ENCODE data around the gene NACC2.
"Not testable (repeated sequence)": the region's sequence is repeated elsewhere in the genome, so short reads cannot be mapped to it uniquely, and the experiment has no call there.

The NACC2 gene

DNA sequence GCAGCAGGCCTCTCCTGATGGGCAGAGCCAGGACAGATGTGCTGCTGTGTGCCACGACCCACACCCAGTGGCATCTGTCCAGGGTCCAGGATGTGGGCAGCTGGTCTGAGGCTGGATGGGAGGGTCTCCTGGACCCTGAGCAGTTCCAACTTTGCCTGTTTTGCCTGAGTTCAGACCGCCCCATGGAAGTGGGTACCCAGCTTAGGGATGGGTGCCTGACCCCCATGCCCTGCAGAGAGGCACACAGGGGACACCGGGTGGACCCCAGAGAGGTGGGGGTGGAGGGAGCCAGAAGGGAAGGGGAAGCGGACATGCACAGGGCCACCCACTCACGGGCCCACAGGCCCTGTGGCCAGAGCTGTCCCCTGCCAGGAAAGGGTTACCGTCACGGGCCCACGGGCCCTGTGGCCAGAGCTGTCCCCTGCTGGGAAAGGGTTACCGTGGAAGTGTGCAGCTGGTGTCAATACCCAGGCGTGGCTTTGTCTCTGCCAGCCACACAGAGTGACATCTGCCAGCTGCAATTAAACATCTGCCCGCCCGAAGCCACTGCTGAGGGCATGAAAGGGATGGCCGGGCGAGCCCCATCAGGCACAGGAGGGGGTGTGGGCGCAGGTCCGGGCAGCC lies 50.0 kb downstream of the NACC2 start:
- DNase-seq (ENCODE audit: low spot score), result no peak

DNA sequence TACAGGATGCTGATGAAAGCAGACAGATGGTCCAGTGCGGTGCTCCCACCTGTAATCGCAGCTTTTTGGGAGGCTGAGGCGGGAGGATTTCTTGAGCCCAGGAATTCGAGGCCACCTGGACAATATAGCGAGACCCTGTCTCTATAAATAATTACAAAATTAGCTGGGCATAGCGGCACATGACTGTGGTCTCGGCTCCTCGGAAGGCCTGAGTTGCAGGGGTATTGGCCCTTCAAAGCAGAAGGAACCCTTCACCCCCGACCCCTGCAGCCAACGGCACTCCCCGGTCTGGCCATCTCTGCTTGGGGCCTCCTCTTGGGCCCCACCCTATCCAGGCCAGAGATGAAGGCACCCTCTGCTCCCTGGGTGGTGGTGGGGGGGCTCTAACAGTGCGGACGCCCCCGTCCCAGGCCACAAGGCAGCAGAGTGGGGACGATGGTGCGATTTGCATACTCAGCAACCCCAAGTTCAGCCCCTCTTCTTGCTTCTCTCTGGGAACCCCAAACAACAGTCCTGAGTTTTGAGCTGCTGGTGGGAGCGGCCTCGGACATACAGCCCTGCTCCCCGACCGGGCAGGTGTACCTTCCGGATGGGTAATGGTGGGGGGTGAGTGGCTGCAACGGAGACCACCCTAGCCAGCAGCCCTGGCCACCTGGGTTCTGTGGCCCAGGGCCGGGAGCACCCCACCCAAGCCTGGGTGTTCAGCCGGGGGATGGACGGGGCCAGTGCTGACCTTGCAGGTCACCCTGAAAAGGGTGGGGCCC lies 50.7 kb downstream of the NACC2 start:
- no peak for DNase-seq (ENCODE audit: low spot score)

DNA sequence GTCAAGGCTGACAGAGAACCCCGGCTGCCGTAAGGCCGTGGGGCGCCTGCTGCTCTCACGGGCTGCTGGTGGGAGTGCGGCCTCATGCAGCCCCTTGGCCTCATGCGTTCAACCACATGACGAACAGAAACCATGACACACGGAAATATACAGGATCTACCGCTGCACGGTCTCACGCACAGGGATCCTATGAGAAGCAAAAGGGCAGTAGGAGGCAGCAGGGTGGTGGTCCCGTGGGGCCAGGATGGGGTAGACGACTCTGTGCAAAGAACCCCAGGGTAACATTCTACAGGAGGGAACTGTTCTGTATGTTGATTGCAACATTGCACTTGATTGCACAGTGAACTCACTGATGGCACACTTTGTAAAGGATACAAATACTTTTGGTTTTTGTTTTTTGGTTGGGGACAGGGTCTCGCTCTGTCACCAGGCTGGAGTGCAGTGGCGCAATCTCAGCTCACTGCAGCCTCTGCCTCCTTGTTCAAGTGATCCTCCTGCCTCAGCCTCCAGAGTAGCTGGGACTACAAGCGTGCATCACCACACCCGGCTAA lies 51.6 kb downstream of the NACC2 start:
- DNase-seq (ENCODE audit: low spot score), result no peak

DNA sequence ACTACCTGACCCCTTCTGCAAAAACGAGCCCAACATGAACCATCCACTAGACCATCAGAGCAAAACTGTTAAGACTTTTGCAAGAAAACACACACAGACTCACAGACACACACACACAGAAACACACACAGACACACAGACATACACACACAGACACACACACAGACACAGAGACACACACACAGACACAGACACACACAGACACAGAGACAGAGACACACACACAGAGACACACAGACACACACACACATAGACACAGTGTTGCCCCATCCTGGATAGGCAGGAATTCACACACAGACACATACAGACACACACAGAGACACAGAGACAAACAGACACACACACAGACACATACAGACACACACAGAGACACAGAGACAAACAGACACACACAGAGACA lies 52.5 kb downstream of the NACC2 start:
- DNase-seq (ENCODE audit: low spot score), result no peak

DNA sequence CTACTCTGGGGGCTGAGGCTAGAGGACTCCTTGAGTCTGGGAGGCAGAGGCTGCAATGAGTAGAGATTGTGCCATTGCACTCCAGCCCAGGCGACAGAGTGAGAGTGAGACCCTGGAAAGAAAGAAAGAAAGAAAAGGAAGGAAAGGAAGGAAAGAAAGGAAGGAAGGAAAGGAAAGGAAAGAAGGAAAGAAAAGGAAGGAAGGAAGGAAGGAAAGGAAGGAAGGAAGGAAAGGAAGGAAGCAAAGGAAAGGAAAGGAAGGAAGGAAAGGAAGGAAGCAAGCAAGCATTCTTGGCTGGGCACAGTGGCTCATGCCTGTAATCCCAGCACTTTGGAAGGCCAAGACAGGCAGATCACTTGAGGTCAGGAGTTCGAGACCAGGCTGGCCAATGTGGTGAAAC lies 54.2 kb downstream of the NACC2 start:
- not testable (repeated sequence) for DNase-seq (ENCODE audit: low spot score)

DNA sequence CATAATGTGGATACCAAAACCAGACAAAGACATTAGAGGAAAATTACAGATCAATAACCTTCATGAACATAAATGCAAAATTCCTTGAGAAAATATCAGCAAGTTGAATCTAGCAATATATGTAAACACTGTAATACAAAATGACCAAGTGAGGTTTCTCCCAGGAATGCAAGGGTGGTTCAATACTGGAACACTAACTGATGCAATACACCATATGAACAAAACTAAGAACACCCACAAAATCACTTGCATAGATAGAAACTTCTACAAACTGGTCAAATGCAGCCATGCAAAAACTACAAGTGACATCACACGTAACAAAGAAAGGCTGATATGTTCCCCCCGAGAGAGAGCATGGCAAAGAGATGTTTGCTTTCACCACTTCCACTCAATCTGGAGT lies 55.6 kb downstream of the NACC2 start:
- no peak for DNase-seq (ENCODE audit: low spot score)

DNA sequence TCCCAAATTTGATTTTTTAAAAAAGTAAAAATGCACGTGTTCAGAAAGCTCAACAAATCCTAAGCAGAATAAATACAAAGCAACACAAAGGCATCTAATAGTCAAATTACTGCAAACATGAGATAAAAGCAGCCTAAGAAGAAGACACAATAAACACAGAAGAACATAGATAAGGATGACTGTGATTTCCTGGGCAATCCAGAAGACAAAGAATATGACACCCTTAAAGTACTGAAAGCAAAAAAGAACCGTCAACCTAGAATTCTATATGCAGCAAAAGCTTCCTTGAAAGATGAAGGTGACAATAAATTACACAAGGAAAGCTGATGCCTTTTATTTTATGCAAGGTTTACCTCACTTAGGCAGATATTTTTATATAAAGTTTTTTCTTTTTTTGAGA lies 58.2 kb downstream of the NACC2 start:
- no peak for DNase-seq (ENCODE audit: low spot score)

DNA sequence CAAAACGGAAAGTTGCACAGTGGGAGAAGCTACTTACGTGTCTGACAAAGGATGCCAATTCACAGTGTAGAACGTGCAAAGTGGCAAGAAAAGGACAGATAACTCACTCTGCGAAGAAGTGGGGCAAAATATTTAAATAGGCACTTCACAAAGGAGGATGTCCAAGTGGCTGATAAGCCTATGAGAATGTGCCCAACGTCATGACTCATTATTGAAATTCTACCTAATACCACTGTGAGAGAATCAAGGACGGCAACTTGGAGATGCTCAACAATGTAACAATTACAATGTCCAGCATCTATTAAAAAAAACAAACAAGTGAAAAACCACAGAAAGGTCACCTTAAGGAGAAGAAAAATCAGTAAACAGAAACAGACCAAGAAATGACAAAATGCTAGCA lies 59.0 kb downstream of the NACC2 start:
- no peak for DNase-seq (ENCODE audit: low spot score)

DNA sequence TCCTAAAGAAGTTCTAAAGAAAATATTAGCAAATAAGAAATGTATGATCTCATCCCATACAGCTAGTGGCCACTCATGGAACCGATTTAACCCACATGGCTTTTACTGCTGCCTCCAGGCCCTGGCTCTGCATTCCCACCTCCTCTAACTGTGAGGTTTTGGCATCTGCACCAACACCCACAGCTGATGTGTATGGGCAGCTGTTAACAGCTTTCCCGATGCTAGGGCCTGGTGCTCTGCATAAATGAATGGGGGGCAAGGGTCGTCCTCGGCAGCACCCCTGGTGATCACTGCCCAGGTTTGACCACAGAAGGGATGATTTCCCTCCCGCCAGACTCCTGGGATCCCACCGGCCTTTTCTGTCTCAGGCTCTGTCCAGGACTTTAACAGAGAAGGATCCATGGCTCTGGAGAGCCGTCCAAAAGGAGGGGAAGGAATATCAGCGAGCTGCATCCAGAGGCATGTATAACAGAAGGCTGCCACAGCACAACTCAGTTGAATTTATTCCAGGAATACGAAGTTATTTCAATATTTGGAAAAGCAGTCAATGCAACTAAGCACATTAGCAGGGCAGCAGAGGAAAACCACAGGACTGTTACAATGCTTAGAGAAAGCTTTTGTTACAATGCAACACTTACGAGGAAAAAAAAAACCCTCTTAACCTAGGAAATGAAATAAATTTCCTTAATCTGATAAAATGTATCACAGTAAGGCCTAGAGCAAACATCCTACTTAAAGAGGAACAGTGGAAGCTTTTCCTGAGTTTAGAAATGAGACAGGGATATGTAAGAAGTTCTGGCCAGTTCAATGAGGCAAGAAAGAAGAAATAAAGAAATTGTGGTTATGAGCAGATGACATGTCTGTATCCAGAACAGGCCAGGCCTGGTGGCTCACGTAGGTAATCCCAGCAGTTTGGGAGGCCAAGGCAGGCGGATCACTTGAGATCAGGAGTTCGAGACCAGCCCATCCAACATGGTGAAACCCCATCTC lies 63.1 kb downstream of the NACC2 start:
- DNase-seq (ENCODE audit: low spot score), result no peak

DNA sequence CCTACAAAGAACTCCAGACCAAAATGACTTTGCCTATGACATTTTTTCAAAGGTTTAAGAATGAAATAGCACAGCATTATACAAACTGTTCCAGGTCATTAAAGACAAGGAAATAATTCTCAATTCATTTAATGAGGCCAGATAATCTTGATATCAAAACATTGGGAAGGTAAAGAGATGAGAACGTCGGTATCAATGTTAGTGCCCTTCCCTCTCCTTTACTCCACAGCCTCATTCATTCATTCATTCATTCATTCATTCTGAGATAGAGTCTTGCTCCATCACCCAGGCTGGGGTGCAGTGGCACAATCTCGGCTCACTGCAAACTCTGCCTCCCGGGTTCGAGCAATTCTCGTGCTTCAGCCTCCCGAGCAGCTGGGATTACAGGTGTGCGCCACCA lies 64.0 kb downstream of the NACC2 start:
- DNase-seq (ENCODE audit: low spot score), result no peak

DNA sequence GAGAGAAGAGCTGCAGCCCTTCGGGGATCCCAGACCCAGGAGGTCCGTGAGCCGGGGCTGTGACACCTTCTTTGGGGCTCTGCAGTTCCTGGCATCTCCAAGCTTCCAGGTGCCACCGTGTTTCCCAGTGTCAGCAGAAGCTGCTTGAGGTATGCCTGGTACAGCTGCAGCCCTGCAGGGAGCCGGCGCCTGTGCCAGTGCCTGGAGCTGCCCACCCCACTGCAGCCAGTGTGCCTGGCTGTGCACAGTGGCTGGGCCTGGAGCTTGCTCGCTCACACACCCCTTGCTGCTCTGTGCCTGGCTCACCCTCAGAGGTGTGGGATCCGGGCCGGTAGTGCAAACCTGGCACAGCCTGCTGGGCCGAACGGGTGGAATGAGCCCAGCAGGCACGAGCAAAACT lies 65.5 kb downstream of the NACC2 start:
- DNase-seq (ENCODE audit: low spot score), result no peak

DNA sequence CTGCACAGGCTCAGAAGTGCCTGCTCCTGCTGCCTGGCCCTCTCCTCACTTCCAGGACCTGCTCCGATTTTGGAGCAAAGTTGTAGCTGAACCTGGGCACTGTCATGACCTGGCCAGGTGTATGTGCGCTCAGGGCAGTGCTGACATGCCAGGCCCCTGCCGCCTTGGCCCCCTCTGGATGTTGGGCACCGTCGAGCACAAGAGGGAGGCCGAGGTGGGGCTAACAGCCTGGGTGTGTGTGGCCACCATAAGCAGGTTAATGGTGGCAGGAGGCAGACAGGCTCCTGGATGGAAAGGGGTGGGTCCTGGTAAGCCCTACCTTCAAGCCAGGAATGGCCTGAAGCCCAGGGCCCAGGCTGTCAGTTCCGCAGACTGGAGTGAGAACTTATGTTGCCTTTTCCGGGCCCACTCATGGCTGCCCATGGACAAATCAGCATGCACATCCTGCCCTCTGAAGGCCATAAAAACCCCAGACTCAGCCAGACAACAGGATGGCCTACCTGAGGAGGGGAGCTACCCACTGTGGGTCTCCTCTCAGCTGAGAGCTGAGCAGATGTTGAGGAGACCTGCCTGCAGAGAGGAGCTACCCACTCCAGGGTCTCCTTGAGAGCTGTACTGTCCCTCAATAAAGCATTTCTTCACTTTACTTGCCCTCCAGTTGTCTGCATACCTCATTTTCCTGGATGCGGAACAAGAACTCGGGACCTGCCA lies 66.2 kb downstream of the NACC2 start:
- DNase-seq (ENCODE audit: low spot score), result no peak

DNA sequence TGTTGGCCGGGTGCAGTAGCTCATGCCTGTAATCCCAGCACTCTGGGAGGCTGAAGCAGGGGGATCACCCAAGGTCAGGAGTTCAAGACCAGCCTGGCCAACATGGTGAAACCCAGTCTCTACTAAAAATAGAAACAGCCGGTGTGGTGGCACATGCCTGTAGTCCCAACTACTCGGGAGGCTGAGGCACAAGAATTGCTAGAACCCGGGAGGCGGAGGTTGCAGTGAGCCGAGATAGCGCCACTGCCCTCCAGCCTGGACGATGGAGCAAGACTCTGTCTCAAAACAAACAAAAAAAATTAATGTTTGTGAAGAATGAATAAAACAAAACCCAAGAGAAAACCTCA lies 68.2 kb downstream of the NACC2 start:
- not testable (repeated sequence) for DNase-seq (ENCODE audit: low spot score)

DNA sequence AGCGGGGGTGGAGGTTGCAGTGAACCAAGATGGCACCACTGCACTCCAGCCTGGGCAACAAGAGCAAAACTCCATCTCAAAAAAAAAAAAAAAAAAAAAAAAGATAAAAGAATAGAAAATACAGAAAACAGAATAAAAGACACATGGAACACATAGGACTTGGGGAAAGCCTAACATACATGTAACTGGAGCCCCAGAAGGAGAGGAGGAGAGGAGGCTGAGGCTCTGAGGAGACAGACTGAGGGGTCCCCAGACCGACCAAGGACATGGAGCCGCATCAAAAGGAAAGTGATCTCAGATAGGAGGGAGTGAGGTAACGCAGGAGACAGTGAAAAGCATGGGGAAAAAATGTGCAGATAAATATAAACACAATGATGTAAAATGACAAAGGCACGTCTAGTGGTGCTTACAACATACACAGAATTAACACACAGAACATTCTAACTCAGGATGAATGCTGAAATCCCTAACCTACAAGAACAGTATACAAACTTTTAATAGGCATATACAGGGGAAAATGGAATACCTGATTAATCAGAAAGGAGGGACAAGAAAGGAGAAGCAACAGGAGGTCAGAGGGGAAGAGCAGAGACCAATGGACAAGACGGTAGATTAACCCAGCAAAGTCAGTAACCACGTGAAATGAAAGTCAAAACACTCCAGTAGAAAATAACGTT lies 68.7 kb downstream of the NACC2 start:
- DNase-seq (ENCODE audit: low spot score), result no peak

DNA sequence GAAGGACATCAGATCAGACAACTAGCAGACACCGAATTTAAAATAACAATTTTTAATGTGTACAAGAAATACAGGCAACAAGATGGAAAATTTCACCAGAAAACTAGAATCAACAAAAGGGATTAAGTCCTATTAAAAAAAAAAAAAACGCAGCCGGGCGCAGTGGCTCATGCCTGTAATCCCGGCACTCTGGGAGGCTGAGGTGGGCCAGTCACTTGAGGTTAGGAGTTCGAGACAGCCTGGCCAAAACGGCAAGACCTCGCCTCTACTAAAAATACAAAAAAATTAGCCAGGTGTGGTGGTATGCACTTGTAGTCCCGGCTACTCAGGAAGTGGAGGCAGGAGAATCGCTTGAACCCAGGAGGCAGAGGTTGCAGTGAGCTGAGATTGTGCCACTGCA lies 69.6 kb downstream of the NACC2 start:
- no peak for DNase-seq (ENCODE audit: low spot score)

DNA sequence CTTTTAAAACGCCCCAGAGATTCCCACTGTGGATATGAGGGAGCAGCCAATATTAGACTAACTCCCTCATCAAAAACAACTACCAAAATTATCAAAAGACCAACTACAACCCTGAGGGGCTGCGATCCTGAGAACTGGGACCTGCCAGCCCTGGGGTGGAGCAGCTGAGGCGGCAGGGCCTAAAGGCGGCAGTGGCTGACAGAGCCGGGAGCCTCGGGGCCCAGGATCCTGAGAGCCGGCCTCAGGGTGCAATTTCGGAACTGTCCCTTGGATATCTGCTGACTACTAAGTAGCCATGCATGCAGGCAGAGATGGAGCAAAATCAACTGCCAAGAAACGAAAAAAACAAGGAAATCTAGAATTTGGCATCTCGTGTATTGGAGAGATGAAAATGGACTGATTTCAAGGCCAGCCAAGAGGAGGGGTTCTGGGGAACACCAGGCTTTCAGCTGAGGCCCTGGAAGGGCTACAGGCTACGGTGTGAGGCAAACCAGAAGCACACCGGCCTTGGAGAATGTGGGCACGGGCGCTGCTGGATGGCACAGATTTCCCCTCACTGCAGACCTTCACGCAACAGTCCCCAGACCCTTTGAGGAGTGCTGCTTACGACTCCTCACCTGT lies 70.3 kb downstream of the NACC2 start:
- DNase-seq (ENCODE audit: low spot score), result no peak

DNA sequence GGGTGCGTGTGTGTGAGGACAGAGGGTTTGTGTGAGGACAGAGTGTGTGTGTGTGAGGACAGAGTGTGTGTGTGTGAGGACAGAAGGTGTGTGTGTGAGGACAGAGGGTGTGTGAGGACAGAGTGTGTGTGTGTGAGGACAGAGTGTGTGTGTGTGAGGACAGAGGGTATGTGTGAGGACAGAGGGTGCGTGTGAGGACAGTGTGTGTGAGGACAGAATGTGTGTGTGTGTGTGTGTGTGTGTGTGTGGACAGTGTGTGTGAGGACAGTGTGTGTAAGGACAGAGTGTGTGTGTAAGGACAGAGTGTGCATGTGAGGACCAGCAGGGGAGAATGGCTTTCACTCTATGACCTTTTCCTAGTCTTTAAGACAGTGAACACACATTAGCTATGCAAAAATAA lies 70.8 kb downstream of the NACC2 start:
- DNase-seq (ENCODE audit: low spot score), result no peak

DNA sequence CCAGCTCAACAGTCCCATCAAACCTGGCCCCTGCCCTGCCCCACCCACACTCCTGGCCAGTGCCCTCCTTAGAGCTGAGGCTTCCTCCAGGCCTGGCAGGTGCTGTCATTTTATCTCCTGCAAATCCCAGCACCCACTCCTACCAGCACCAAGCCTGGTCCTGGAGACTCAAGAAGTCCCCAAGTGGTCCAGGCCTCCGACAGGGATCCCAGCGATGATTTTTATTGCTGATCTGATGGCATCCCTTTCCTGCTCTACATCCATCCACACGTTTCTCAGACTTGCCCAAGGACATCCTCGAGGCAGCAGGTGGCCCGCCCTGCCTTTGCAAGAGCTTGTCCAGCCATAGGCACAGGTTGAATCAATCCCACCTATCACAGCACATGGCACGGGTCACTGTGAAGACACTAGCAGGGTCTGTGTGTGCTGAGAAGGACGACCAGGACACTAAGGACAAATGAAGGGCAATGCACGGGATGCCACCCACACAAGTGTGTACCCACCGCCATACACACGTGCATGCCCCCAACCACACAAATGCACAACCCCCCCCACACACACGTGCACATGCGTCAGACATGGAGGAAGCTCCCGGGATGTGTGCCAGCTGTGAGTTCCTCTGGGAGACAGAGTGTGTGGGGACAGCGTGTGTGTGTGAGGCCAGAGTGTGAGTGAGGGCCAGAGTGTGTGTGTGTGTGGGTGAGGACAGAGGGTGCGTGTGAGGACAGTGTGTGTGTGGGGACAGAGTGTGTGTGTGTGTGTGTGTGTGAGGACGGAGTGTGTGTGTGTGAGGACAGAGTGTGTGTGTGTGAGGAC lies 71.5 kb downstream of the NACC2 start:
- DNase-seq (ENCODE audit: low spot score), result no peak

DNA sequence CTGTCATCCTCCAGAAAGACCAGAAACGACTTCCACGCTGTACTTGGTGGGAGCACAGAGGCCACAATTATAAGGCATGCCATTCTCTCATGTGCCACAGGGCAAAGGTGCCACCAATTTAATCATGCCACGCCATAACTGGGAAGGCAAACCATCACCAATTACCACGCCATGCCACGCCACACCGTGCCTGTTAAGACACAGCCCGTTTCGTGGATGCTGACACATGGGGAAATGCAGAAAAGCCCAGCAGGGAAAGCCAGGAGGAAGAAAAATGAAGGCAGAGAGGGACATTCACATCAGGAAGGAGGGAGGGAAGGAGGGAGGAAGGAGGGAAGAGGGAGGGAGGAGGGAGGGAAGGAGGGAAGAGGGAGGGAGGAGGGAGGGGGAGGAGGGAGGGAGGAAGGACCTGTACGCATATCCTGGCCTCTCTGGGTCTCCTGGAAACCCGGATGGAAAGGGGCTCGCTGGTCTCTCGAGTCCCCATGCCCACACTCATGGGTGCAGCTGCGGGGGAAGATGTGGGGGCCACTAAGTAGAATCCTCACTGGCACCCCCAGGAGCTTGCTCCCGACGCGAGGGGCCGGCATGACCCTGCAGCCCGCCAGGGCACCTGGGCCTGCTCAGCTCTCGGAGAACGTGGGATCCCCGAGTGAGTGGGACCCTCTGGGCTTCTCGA lies 72.2 kb downstream of the NACC2 start:
- no peak for DNase-seq (ENCODE audit: low spot score)
